Amniotic stem cell (primary cell): Measurements from ENCODE around the gene BCL2L13.

Experiments used
- DNase-seq: peaks from one replicate; lab custom pipeline; 2025; lab: John Stamatoyannopoulos, UW

The BCL2L13 gene

GRCh38 chr22:17779286-17780115, 140.9 kb downstream of the BCL2L13 start:
- DNase-seq = no peak

DNA sequence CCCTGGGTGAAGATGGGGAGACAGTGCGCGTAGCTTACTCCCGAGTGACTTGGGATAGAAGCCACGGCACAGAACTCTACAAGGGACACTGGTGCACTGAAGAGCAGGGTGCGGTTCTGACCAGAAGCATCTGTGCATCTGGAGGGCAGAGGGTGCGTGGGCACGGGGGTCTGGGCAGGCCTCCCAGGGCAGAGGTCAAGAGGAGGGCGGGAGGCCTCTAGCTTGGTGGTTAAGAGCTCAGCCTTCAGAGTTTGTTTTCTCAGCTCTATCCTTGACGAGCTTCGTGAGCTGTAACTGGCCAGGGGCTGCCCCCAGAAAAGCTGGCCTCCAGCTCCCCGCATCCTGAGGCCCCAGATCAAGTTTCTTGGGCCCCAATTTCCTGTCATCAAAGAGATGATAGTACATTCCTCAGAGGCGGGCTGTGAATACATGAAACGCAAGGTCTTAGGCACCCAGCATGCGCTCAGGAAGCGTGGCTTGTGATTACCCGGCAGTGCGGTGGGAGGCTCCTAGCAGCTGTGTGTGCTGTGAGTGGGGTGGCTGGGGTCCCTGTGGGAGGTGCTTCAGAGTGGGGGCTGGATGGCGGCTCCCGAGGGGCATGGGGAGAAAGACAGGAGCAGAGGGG, 141.7 kb downstream of the BCL2L13 start:
- no peak for DNase-seq
